Activated CD4-positive, alpha-beta T cell treated with anti-CD3 and anti-CD28 coated beads, Interleukin-2, amount 50 U/mL, for 24 hours (primary cell): ENCODE measurements around the gene SOX18.
A peak's percentile ranks its signal among the peaks of the same experiment; 100 is the strongest.

Source experiments
- DNase-seq, 2 donors: peaks; one replicate each; pipeline ENCODE4 v3.0.0-alpha.2; 2020; ENCODE audit warnings: low read depth in 1 of 2, low spot score in 1 of 2

Gene SOX18

DNA sequence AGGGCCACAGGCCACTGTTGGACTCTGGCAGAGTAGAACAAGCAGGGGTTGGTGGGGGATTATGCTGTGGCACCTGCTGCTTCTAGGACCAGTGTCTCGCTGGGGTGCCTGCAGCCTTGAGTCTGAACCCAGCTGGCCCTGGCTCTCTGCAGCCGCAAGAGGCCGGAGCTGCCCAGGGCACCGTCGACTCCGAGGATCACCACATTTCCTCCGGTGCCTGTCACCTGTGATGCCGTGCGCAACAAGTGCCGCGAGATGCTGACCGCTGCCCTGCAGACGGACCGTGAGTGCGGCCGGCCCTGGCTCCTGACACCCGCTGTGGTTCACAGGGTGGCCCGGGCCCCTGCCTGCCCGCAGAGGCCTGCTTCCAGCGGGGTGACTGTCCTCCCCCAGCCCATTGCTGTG is 19.8 kb upstream of the SOX18 start:
- no peak for DNase-seq

DNA sequence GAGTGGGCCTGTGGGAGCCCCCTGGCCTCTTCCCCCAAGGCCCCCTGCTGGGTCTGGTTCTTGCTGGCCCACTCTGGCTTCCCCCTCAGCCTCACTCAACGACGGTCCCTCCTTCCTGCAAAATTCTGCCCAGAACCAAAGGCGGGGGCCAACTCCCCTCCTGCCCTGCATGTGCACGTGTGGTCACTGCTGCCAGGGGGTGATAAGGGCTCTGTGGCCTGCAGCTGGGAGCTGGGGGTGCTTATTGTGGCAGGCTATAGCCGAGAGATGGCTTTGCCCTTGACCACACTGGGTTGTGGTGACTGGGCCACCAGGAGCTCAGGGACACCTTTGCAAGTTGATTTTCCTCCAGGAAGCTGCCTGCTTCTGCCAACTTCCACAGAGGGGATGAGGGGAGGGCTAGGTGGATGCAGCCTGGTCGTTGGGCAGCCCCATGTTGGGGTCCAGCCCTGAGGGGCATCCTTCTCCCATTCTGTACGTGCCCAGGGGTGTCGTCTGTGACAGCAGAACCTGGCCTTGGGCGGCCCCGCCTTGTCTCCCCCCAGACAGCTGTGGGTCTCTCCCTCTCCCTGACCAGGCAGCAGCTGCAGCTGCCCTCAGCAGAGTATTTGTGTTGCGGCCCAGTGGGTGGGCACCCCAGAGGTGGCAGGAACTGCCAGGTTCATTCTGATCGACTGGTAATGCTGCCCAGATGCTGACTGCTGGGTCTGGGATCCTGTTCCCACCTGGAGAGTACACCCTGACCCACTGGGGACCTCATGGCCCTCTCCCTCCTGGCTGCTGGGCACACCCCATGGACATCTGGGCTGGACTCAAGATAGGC is 19.2 kb upstream of the SOX18 start:
- DNase-seq = no peak

DNA sequence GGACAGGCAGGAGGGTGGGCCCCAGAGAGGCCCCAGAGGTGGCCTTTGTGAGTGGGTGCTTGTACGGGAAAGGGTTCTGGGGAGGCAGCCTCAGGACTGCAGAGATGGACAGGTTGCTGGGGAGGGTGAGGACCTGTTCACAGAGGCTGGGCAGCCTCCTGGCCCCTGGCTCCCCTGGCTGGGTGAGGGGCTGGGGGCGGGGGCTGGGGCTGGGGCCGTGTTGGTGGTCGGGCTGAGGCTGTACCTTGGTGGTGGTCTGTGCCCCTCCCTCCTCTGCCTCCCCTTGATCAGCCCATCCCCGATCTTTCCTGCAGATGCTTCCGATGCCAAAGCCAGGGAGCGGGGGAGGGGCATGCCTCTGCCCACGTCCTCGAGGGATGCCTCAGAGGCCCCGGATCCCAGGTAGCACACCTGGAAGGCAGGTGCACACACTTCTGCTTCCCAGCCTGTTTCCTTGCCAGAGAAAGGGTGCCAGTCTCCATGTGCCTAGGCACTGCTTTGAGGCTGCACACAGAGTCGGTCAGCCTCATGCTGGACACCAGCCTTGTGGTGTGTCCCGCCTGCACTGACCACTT is 18.4 kb upstream of the SOX18 start:
- DNase-seq = no peak

DNA sequence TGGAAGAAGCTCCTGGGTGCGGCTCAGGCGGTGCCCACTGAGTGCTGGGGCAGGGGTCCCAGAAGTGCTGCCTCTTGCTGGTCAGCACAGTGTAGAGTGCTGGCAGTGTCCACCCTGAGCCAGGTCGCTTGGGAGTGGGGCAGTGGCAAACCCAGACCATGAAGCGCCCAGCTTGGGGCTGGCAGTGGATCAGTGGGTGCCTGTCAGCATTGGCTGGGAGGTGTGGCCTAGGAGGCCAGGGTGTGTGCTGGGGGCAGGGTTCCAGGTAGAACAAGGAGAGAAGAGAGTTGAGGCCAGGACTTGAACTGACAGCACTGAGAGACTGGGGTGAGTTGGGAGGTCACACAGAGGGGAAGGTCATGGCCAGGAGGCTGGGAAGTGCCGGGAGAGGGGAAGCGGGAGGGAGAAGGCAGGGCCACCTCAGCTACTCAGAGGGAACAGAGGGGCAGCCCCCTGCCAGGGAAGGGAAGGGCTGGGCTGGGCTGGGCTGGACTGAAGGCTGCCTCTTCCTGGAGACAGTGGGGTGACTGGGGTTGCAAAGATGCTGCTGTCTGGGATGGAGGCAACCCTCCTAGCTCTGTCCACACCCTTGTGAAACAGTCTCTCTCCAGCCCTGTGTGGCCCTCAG is 17.7 kb upstream of the SOX18 start:
- no peak for DNase-seq

DNA sequence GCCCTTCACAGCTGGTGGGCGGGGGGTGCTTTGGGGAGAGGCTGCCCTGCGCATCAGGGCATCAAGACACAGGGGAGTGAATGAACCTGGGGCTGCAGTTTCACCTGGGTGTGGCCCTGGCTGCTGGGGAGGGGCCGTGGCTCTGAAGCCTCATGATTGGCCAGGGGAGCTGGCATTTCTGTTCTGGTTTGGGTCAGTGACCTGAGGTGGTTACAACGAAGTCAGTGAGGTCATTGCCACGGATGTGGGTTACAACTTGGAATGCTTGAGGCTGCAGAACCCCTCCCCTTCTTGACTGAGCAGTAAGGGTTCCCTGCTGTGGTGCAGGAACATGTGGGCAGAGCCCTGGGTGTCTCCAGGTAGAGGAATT is 16.5 kb upstream of the SOX18 start:
- DNase-seq = peak in 1 of 2 donors; percentile 23

DNA sequence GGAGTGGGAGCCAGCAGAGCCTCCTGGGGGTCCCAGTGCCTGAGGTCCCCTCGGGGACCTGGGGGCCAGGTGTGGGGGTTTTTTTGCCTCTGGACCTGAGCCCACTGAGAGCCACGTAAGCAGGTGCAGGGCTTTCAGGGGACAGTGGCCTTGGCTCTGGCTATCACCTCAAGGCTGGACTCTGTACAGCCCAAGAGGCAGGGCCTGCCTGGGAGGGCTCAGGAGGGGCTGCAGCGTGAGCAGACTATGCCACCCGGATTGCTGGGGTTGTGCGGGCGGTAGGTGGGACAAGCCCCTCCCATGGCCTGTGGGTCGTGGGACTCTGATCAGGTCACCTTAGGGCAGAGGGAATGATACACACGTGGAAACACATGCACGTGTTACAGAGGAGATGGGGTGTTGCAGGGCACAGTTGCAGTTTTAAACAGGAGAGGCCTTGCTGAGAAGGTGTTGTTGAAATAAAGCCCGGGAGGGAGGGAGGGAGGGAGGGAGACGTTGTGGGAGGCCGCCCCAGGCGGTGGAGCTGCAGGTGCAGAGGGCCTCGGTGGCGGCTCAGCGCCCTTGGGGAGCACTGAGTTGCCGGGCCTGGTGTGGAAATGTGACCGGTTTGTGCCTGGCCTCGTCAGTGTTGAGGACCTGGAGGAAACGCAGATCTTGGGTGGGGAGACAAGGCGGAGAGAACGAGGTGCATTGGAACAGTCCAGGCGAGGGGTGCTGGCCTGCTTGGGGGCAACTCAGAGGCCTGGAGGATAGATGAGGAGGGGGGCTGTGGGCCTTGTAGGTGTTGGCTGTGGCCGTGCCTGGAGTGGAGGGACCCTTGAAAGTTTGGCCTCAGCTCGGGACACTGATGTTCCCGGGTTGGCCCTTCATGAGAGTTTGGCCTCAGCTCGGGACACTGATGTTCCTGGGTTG is 15.9 kb upstream of the SOX18 start:
- no peak for DNase-seq

DNA sequence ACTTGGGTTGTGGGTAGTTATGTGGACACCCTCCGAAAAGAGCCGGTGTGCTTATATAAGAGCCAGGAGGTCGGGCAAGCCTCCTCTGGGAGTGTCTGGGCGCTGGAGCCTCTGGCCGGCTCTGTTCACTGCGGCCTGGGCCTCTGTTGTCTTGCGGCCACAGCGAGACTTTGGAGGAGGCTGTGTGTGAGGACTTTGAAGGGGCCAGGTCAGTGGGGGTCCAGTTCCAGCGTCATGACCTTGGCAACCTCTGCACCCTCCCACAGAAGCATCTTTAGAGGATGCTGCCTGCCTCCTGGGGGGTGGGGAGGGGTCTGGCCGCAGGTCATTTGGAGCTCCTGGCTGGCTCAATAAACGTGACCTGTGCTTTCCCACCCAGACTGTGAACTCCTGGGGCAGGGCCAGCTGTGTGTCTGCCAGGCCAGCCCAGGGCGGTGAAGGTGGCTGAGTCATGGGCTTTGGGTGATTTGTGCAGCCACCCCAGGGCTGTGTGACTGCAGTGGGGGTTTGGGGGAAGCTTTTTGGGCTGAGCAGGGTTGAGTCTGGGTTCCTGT is 14.8 kb upstream of the SOX18 start:
- no peak for DNase-seq

DNA sequence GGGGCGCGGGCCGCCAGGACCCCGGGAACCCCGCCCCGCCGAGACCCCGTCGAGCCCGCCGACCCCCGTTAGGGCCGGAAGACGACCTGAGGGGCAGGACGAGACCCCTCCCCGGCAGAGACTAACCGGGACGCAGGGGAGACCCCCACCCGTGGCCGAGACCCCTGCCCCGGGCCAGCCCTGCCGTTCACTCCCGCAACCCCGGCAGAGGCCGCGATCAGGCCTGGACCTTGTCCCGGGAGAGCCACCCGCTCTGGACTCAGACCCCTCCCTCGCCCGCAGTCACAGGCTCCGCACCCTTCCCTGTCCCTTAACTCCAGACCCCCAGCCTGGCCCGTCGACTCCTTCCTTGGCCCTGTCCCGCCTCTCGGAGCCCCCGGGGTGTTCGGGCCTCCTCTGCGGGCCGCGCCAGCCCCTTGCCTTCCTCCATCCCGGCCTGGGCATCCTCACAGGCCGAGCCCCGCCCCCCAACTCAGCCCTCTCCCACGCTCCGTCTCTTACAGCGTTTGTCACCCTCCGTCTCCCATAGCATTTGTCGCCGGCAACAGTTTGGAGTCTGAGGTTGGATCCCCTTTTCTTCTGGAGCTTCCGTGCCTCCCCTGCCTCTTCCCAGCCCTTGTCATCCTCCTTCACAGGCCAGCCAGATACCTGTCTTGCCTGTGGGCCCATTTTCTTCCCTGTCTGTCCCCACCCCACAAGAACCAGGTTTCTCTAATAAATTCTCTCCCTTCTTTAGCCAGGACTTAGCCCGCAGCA is 14.1 kb upstream of the SOX18 start:
- no peak for DNase-seq

DNA sequence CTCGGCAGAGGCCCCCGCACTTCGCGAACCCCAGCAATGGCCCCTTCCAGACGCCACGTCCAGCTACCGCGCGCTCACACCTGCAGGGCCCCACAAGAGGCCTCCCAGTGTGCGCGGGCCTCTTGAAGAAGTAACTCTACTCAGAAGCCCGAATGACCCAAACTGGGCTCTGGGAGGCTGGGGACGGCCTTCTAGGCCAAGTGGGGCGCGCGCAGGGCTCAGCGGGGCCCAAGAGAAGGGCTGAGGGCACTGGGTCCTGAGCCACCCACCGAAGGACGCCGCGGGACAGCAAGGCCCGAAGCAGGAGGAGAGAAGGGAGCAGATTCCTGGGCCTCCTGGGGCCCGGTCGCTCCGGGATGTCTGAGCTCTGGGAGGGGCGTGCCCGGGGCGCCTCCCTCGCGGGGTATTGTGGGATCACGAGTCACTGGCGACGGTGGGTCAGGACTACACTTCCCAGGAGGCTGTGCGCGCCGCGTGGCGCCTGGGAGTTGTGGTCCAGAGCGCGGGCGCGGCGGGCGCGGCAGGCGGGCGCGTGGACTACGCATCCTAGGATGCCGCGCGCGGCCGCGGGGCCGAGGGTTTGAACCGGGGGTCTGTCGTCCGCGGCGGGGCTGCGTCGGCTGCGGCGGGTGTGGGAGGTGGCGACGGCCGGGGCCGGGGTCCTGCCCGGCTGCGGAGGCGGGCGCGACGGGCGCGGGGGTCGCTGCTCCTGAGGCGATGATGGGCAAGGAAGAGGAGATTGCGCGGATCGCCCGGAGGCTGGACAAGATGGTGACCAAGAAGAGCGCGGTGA is 13.4 kb upstream of the SOX18 start, which contains the start of gene TCEA2:
TCEA2 (plus strand) TSS at position 603 of the 793 bp plus-strand sequence; CDS start at position 718, 115 bp downstream.
- peak; percentile 84 to 92 for DNase-seq

DNA sequence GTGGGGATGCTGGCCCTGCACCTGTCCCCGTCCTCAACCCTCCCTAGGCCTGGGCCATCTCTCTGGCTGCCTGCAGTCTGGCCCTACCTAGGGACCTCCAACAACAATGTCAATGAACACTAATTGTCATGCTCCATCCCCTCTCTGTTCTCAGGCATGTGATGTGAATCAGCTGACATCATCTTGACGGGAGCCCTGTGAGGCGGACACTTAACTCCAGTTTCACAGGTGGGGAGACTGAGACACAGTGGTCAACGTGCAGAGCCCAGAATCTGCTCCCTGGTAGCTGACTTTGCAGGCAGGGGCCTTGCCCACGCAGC is 12.8 kb upstream of the SOX18 start:
- no peak for DNase-seq

DNA sequence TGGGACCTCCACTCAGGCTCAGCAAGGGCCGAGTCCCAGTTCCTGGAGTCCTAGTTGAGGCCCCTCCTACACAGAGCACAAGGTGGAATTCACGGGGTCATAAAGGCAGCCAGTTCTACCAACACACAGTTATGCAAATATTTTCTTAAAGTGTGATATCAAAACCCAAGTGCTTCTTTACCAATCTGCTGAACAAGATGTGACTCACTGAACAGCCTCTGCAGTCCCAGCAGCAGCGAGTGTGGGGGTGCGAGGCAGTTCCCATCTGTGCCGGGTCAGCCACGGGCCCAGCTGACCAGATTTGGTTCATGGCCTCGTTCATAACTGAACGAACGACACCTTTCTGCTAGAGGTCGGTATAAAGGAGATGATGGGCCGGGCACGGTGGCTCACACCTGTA is 9.1 kb upstream of the SOX18 start:
- no peak for DNase-seq

DNA sequence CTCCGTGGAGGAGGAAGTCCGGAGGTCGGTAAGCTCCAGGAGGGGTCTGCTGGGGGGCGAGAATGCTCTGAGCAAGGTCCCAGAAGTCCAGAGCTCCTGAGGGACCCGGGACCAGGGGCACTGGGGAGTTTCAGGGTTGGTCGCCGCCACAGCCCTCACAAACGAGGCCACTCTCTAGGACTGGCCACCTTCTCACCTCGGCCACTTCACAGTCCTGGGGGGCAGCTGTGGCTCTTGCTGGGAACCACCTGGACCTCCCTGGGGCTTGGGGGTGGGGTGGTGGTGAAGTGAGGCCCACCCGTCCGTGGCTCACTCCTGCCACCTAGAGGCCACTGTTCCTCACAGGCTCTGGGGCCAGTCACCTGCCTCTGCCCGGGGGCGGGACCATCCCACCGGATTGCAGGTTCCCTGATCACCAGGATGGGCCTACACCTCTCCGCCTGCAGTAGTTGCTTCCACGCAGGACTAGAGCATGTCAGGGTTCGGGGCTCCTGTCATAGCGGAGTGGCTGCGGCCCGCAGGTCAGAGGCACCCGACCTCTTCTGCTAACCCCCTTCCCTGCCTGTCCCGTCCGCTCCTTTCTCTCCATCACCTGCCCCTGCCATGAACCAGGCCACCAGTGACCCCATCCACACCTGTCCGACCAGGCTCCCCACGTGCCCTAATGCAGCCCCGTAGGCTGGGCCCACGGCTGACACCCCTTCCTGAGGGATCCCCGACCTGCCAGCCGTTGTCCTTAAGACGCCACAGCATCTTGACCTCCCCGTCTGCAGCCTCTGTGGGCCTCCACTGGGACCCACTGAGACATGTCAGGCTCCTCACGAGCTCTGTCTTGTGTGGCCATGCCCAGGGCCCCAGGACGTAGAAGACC is 8.4 kb upstream of the SOX18 start:
- DNase-seq = peak; percentile 74 to 76

DNA sequence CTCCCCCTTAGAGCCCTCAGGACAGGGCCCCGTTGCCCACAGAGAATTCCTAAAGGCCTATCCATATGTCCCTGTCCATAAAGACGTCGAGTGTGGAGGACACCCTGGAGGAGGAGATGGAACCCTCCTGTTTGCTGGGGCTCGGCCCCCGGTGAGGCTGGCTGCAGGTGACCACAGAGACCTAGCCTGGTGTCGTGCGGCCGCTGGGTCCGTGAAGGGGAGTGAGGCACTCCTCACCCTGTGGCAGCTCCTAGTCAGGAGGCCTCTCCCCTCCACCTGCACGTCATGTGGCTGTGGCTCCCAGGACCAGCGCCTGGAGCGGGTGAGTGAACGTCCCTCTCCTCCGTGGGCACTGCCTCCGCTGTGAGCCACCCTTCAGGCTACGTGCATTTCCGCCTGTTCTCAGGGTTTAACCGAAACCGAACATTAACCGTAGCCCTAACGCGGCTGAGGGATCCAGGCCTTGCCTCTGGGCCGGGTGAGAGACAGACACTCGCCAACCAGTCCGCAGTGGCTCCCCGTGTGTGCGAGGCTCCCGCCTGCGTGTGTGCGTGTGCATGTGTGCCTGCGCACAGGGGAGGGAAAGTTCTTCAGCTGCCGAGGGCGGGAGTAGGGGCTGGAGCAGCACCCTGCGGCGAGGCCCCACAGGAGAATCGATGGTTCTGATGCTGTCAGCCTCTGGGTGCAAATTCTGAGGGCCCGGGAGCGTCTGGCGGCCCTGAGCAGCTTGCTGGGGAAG is 7.6 kb upstream of the SOX18 start:
- no peak for DNase-seq

DNA sequence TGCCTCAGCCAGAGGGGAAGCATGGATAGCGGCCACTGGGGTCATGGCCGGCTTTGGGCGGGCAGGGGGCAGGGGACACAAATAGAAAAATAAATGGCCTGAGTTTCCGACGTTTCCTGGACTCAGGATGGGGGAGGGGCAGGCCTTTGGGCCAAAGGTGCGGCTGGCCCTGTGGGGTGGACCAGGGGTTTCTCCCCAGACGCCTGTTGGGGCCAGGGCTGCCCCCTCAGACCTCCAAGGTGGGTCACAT is 7.1 kb upstream of the SOX18 start:
- no peak for DNase-seq

DNA sequence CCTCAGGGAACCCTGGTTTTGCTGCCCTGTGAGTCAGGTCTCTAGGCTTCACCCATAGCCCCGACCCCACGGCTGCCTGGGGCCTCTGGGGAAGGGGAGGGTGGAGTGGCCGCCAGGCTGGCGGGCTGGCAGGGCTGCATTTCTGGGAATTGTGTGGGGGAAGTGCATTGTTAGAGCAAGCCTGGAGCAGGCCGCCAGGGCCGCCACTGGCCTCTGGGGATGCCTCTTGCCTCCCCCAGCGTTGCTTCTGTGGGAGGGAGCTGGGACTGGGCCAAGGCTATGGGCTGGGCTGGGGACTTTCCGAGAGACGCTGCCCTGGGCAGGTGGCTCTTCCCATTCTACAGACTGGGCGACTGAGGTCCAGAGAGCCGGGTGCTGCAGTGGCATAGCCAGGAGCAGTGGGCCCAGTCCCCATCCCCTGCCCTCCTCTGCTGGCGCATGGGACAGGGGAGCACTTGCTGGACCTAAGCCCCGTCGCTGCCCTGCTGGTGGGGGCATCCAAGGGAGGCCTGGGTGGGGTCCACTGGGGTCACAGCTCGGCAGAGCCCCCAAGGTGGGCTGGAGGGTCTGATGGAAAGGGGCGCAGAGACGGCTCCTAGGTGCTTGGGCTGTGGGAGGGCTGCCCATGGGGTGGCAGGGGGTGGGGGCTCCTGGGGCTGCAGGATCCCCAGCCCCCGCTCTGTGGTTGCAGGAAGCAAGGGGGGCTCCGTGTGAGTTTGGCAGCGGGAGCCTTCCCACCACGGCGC is 6.6 kb upstream of the SOX18 start:
- no peak for DNase-seq

DNA sequence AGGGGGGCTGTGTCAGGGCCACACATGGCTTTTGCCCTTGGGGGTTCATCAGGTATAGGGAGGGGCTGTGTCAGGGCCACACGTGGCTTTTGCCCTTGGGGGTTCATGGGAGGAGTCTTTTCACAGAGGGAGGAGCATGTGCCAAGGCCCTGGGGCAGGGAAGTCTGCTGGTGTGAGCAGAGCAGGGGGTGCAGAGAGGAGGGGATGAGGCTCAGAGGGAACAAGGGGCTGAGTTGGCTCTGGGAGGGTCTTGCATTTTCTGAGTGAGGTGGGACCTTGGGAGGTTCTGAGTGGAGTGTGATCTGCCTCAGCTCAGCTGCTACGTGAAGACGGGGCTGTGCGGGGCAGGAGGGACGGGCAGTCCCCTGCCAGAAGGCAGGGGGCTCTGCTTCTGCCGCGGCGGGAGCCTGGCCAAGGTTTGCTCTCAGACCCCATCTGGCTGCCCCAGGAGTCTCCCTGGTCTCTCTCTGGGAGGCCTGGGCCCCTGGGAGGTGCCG is 6.0 kb upstream of the SOX18 start:
- no peak for DNase-seq

DNA sequence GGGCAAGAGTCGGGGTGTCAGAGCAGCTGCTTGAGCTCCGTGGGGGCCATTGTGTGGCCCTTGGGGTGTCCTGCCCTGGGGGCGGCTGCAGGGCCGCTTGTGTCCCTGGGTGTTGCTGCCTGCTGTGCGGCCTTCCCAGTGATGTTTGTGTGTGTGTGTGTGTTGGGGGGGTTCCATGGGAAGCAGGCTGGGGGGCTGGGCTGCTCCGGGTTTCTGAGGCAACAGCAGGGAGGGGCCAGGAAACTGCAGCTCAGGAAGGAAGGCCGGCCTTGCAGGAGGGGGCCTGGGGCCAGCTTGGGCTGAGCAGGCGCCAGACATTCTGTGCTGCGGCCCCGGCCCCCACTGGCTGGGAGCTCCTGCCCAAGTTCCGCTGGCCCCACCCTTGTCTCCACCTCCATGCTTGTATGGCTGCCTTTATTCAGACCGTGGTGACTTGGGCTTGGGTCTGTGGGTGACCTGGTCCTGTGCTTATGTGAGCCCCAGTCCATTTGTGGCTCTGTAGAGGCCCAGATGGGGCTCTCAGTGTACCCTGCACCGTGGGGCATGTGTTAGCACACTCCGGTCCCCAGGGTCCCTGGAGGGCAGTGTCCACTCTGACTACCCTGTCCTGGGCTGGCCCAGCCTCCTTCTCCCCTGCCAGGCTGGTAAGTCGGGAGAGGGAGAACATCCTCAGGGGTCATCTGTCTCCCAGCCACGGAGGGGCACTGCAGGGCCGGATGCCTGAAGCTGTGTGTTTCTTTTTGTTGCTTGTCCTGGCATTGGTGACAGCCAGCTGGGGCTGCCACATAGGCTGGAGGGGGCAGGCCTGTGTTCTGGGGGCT is 4.6 kb upstream of the SOX18 start:
- DNase-seq = no peak
